Uterus (tissue), 4 donors: ENCODE results near the gene SH3GL2. TPM values are rescaled to one million over a fixed set of nuclear protein-coding genes. Genes with fewer than 3 reads are reported as not detected.

ENCODE experiments used
- DNase-seq, 2 donors: peaks; one replicate each; pipeline ENCODE4 v3.0.0-alpha.2; 2019 to 2020
- H3K27ac ChIP-seq, 2 donors: fragments of 200-600 bp; sonication (generic); 1 replicate in 1 of 2; 2 replicates in 1 of 2; pipeline ENCODE4 v1.5.1; 2016 to 2018
- H3K27me3 ChIP-seq, 2 donors: fragments of 200-600 bp; sonication (generic); one replicate each; pipeline ENCODE4 v1.5.1; 2018 to 2019; ENCODE audit warnings: control low read depth in 1 of 2
- H3K36me3 ChIP-seq, 2 donors: fragments of 200-600 bp; sonication (generic); one replicate each; pipeline ENCODE4 v1.5.1; 2019; ENCODE audit warnings: control low read depth in 1 of 2
- H3K4me1 ChIP-seq, 2 donors: fragments of 200-600 bp; sonication (generic); one replicate each; pipeline ENCODE4 v1.5.1; 2018 to 2019; ENCODE audit warnings: control low read depth in 1 of 2
- H3K4me3 ChIP-seq, 2 donors: fragments of 200-600 bp; sonication (generic); 1 replicate in 1 of 2; 2 replicates in 1 of 2; pipeline ENCODE4 v1.5.1; 2018 to 2019; ENCODE audit warnings: mild to moderate bottlenecking in 1 of 2
- H3K9me3 ChIP-seq, 2 donors: fragments of 200-600 bp; sonication (generic); one replicate each; pipeline ENCODE4 v1.5.1; 2019; ENCODE audit warnings: control low read depth in 1 of 2
- CTCF ChIP-seq, 4 experiments: fragments of 200-600 bp in 2 of 4; fragments of 450-650 bp in 2 of 4; sonication (generic) in 2 of 4; IDR thresholded peaks; one replicate each; pipeline ENCODE4 v1.5.1; 2016 to 2019; ENCODE audit warnings: antibody characterized with exemption in 4 of 4, mild to moderate bottlenecking in 2 of 4, moderate library complexity in 1 of 4
- POLR2A ChIP-seq, 2 donors: fragments of 450-650 bp; IDR thresholded peaks; one replicate each; pipeline ENCODE4 v1.6.1; 2016; ENCODE audit warnings: antibody characterized with exemption in 2 of 2, mild to moderate bottlenecking in 1 of 2, moderate library complexity in 1 of 2
- intact Hi-C: fragments of 100-400 bp; cut with DNase I; formaldehyde crosslinking; loops from one replicate; pipeline ENCODE4 v1.15.1; 2023; ENCODE audit warnings: low total_unique reads
- total RNA-seq, 4 donors: library from RNA; depleted of rRNA in 3 of 4; stranded (reverse); fragments of >200 nt in 3 of 4; gene quantifications; one replicate each; pipeline versions ENCODE4 v1.1.0 to v1.2.4, GENCODE V29; 2014 to 2023
- donor health status: DM: yes; HTN: yes; CAD: no.

SH3GL2 gene
- total RNA-seq, 4 donors from 2014 or later: 2.4 to 7.0 (median 2.4) TPM; not detected in 1

GRCh38 chr9:17839776-17840175 is 260.9 kb downstream of the SH3GL2 start:
- no peak for TF ChIP-seq CTCF (IDR thresholded peaks at IDR 0.05)
- TF ChIP-seq POLR2A (IDR thresholded peaks at IDR 0.05): no peak
- Histone ChIP-seq H3K9me3 (no peaks in the 10 kb centered on the region), H3K36me3 (no peaks in the 10 kb centered on the region), H3K27ac (no peak overlapping the region), H3K27me3 (no peaks in the 10 kb centered on the region), H3K4me1 (no peaks in the 10 kb centered on the region), H3K4me3 (no peak overlapping the region)
- no peak for DNase-seq
- intact Hi-C loops: no loop called here

GRCh38 chr9:17843236-17843635 is 264.4 kb downstream of the SH3GL2 start:
- Histone ChIP-seq H3K4me1 (no peaks in the 10 kb centered on the region), H3K27me3 (no peaks in the 10 kb centered on the region), H3K4me3 (no peak overlapping the region), H3K9me3 (no peaks in the 10 kb centered on the region), H3K36me3 (no peaks in the 10 kb centered on the region), H3K27ac (no peak overlapping the region)
- intact Hi-C loops: no loop called here
- TF ChIP-seq CTCF (IDR thresholded peaks at IDR 0.05): no peak
- no peak for TF ChIP-seq POLR2A (IDR thresholded peaks at IDR 0.05)
- DNase-seq: no peak
